ENCODE results near the gene LYPLAL1. TPM values are rescaled to one million over a fixed set of nuclear protein-coding genes. Genes with fewer than 3 reads are reported as not detected.
"Not testable (repeated sequence)": the region's sequence is repeated elsewhere in the genome, so short reads cannot be mapped to it uniquely, and the experiment has no call there.

Gene LYPLAL1
- total RNA-seq, 1 donor from 2014 or later = 11.1 TPM

- no peak for TF ChIP-seq CTCF (conservative IDR thresholded peaks at IDR 0.05; ENCODE audit: low read depth, low read length)
- no peak overlapping the region for H3K4me3 ChIP-seq (ENCODE audit: low read depth, low read length)
- no peak for DNase-seq (ENCODE audit: low read depth)
Observed at GRCh38 chr1:219239518-219239917, 65.8 kb downstream of the LYPLAL1 start.

- TF ChIP-seq CTCF (conservative IDR thresholded peaks at IDR 0.05; ENCODE audit: low read depth, low read length) = no peak
- no peak for DNase-seq (ENCODE audit: low read depth)
- H3K4me3 ChIP-seq (ENCODE audit: low read depth, low read length) = no peak overlapping the region
Observed at GRCh38 chr1:219244864-219245263, 71.2 kb downstream of the LYPLAL1 start.

GRCh38 chr1:219247441-219247840 is 73.8 kb downstream of the LYPLAL1 start:
- TF ChIP-seq CTCF (conservative IDR thresholded peaks at IDR 0.05; ENCODE audit: low read depth, low read length) = no peak
- DNase-seq (ENCODE audit: low read depth) = no peak
- H3K4me3 ChIP-seq (ENCODE audit: low read depth, low read length) = no peak overlapping the region

GRCh38 chr1:219250468-219250867 is 76.8 kb downstream of the LYPLAL1 start:
- H3K4me3 ChIP-seq (ENCODE audit: low read depth, low read length); DNase-seq (ENCODE audit: low read depth): not testable (repeated sequence)

GRCh38 chr1:219257751-219258150 is 84.1 kb downstream of the LYPLAL1 start:
- no peak for DNase-seq (ENCODE audit: low read depth)

GRCh38 chr1:219261454-219261853 is 87.8 kb downstream of the LYPLAL1 start:
- no peak for DNase-seq (ENCODE audit: low read depth)
- H3K4me3 ChIP-seq (ENCODE audit: low read depth, low read length) = no peak overlapping the region
- TF ChIP-seq CTCF (conservative IDR thresholded peaks at IDR 0.05; ENCODE audit: low read depth, low read length) = no peak

More at GRCh38 chr1:219257751-219258150, 84.1 kb downstream of the LYPLAL1 start:
- H3K4me3 ChIP-seq (ENCODE audit: low read depth, low read length) = no peak overlapping the region
- TF ChIP-seq CTCF (conservative IDR thresholded peaks at IDR 0.05; ENCODE audit: low read depth, low read length) = no peak
